NT2/D1 (cell line): ENCODE data around the gene CELF4.

Experiments
- SUZ12 ChIP-seq: IDR thresholded peaks from 2 replicates; pipeline ENCODE4 v1.6.1; 2011; ENCODE audit not compliant: insufficient read length, insufficient read depth; ENCODE audit errors: extremely low read depth
- YY1 ChIP-seq: IDR thresholded peaks from 2 replicates; pipeline ENCODE4 v1.6.1; 2011; ENCODE audit not compliant: insufficient read length, insufficient read depth
- ZNF274 ChIP-seq: IDR thresholded peaks from 2 replicates; pipeline ENCODE4 v1.6.1; 2011; ENCODE audit warnings: mild to moderate bottlenecking, low read depth, low read length

DNA sequence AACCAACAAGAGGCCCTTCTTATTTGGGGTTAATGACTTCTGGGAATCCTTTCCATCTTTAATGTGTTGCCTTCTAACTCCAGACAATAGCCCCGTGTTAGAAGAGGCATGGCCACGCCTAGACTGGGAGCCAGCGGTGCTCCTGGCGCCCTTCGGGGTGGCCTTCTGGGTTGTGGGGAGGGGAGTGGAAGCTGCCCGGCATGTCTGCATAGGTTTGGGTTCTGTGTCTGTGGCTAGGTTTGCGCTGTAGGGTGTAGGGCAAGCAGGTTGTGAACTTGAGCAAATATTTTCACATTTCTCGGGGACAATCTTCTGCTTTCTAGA lies 40.4 kb downstream of the CELF4 start:
- TF ChIP-seq SUZ12 (no peak), YY1 (no peak), ZNF274 (no peak)
